GM23338 (cell line): Measurements from ENCODE around the gene EPS8L3. TPM values are rescaled to one million over a fixed set of nuclear protein-coding genes. Genes with fewer than 3 reads are reported as not detected.
A peak's percentile ranks its signal among the peaks of the same experiment; 100 is the strongest.

Source experiments
- ATAC-seq: fragments of 200-7000 bp; cut with Tn5 transposase; 3 replicates; pipeline ENCODE4 v1.9.1; 2020
- DNase-seq: peaks from one replicate; pipeline ENCODE4 v3.0.0-alpha.2; 2015; ENCODE audit warnings: low spot score
- H2AFZ ChIP-seq: fragments of 200-600 bp; sonication (generic); 2 replicates; pipeline ENCODE4 v1.8.0; 2016; ENCODE audit warnings: antibody characterized with exemption, mild to moderate bottlenecking, moderate library complexity
- H3F3A ChIP-seq: fragments of 200-600 bp; sonication (generic); replicated peaks from 2 replicates; pipeline ENCODE4 v1.8.0; 2017; ENCODE audit warnings: antibody characterized with exemption, mixed run types, low read depth
- H3K27ac ChIP-seq: fragments of 200-600 bp; sonication (generic); 2 replicates; pipeline ENCODE4 v1.6.1; 2016; ENCODE audit warnings: low read depth
- H3K27me3 ChIP-seq: fragments of 200-600 bp; sonication (generic); 2 replicates; pipeline ENCODE4 v1.8.0; 2016; ENCODE audit warnings: mild to moderate bottlenecking, mixed run types, moderate library complexity; ENCODE audit not compliant: insufficient read depth
- H3K36me3 ChIP-seq: fragments of 200-600 bp; sonication (generic); 2 replicates; pipeline ENCODE4 v1.8.0; 2016; ENCODE audit warnings: mild to moderate bottlenecking; ENCODE audit not compliant: insufficient read depth
- H3K4me1 ChIP-seq: fragments of 200-600 bp; sonication (generic); 2 replicates; pipeline ENCODE4 v1.8.0; 2016; ENCODE audit warnings: mild to moderate bottlenecking, moderate library complexity; ENCODE audit not compliant: insufficient read depth
- H3K4me2 ChIP-seq: fragments of 200-600 bp; sonication (generic); 2 replicates; pipeline ENCODE4 v1.7.1; 2017; ENCODE audit warnings: mixed run types
- H3K4me3 ChIP-seq: fragments of 200-600 bp; sonication (generic); 2 replicates; pipeline ENCODE4 v1.6.1; 2016; ENCODE audit warnings: mixed run types
- H3K79me2 ChIP-seq: fragments of 200-600 bp; sonication (generic); replicated peaks from 2 replicates; pipeline ENCODE4 v1.8.0; 2017; ENCODE audit warnings: mild to moderate bottlenecking; ENCODE audit not compliant: insufficient read depth
- H3K9me2 ChIP-seq: fragments of 200-600 bp; sonication (generic); 2 replicates; pipeline ENCODE4 v1.8.0; 2017; ENCODE audit not compliant: insufficient read depth
- H4K20me1 ChIP-seq: fragments of 200-600 bp; sonication (generic); replicated peaks from 2 replicates; pipeline ENCODE4 v1.8.0; 2017; ENCODE audit warnings: mild to moderate bottlenecking; ENCODE audit not compliant: insufficient read depth
- H3K27ac Mint-ChIP-seq: 2 replicates; pipeline ENCODE4 v1.8.0; 2020; ENCODE audit warnings: inconsistent platforms, mild to moderate bottlenecking, moderate library complexity, mixed read lengths
- H3K27me3 Mint-ChIP-seq: 3 replicates; pipeline ENCODE4 v1.8.0; 2022; ENCODE audit warnings: low read depth, mild to moderate bottlenecking, moderate library complexity, mixed read lengths, inconsistent platforms; ENCODE audit not compliant: insufficient read depth, poor library complexity
- H3K36me3 Mint-ChIP-seq: 3 replicates; pipeline ENCODE4 v1.8.0; 2021; ENCODE audit warnings: low read depth, mild to moderate bottlenecking, inconsistent platforms, moderate library complexity, mixed read lengths
- H3K4me1 Mint-ChIP-seq: 3 replicates; pipeline ENCODE4 v1.8.0; 2020; ENCODE audit warnings: mild to moderate bottlenecking, inconsistent platforms, mixed read lengths
- H3K4me3 Mint-ChIP-seq: 3 replicates; pipeline ENCODE4 v1.8.0; 2021; ENCODE audit warnings: moderate library complexity, mild to moderate bottlenecking, inconsistent platforms, mixed read lengths
- H3K9me3 Mint-ChIP-seq: 3 replicates; pipeline ENCODE4 v1.8.0; 2020; ENCODE audit warnings: moderate library complexity, mild to moderate bottlenecking, inconsistent platforms, mixed read lengths
- CREB1 ChIP-seq: fragments of 250-450 bp; sonication (Bioruptor Pico); IDR thresholded peaks from 2 replicates; pipeline ENCODE4 v1.5.0; 2020; ENCODE audit warnings: low read depth, mild to moderate bottlenecking, moderate library complexity
- CTCF ChIP-seq, 2 experiments: fragments of 200-600 bp in 1 of 2; sonication (generic) in 1 of 2; conservative IDR thresholded peaks; 2 replicates each; pipeline versions ENCODE4 v1.5.1 to v1.6.1; 2016 to 2017; ENCODE audit warnings: antibody characterized with exemption in 2 of 2, low read depth in 2 of 2, mild to moderate bottlenecking in 2 of 2, moderate library complexity in 1 of 2
- EZH2phosphoT487 ChIP-seq: fragments of 200-600 bp; sonication (generic); IDR thresholded peaks from one replicate; pipeline ENCODE4 v1.8.1; 2018; ENCODE audit warnings: antibody characterized with exemption; ENCODE audit not compliant: unreplicated experiment
- JUNB ChIP-seq: IDR thresholded peaks from one replicate; pipeline ENCODE4 v1.6.1; 2016; ENCODE audit warnings: antibody characterized with exemption; ENCODE audit not compliant: unreplicated experiment
- NANOG ChIP-seq: IDR thresholded peaks from 2 replicates; pipeline ENCODE4 v1.6.1; 2016; ENCODE audit warnings: antibody characterized with exemption, borderline replicate concordance
- POLR2AphosphoS5 ChIP-seq: IDR thresholded peaks from 2 replicates; pipeline ENCODE4 v1.6.1; 2016; ENCODE audit warnings: antibody characterized with exemption, low read depth
- REST ChIP-seq: IDR thresholded peaks from one replicate; pipeline ENCODE4 v1.6.1; 2018; ENCODE audit warnings: antibody characterized with exemption; ENCODE audit not compliant: unreplicated experiment
- STAT1 ChIP-seq: IDR thresholded peaks from one replicate; pipeline ENCODE4 v1.6.1; 2016; ENCODE audit warnings: antibody characterized with exemption; ENCODE audit not compliant: unreplicated experiment
- ZNF114 ChIP-seq: fragments of 250-450 bp; sonication (Bioruptor Pico); IDR thresholded peaks from 2 replicates; pipeline ENCODE4 v1.5.0; 2020; ENCODE audit warnings: mild to moderate bottlenecking, moderate library complexity
- ZNF331 ChIP-seq: fragments of 250-450 bp; sonication (Bioruptor Pico); IDR thresholded peaks from 2 replicates; pipeline ENCODE4 v1.5.0; 2020; ENCODE audit warnings: low read depth, mild to moderate bottlenecking, moderate library complexity
- polyA plus RNA-seq: library from polyadenylated mRNA; unstranded; fragments of >200 nt; fragmentation: Nextera tagmentation; extraction: Ambion mirVana; gene quantifications from 2 replicates; pipeline ENCODE4 v1.2.1, GENCODE V29; 2016
- total RNA-seq: library from RNA; depleted of rRNA; stranded (reverse); fragments of >200 nt; shearing (Covaris generic); gene quantifications from 2 replicates; pipeline ENCODE4 v1.2.3, GENCODE V29; 2014
- TF ChIP-seq, protein P1 (sequence below): IDR thresholded peaks from 2 replicates; pipeline ENCODE4 v1.6.1; 2016; ENCODE audit warnings: antibody characterized with exemption

The EPS8L3 gene
- total and polyA plus RNA-seq, 2 experiments from 2014 or later, result not detected

DNA sequence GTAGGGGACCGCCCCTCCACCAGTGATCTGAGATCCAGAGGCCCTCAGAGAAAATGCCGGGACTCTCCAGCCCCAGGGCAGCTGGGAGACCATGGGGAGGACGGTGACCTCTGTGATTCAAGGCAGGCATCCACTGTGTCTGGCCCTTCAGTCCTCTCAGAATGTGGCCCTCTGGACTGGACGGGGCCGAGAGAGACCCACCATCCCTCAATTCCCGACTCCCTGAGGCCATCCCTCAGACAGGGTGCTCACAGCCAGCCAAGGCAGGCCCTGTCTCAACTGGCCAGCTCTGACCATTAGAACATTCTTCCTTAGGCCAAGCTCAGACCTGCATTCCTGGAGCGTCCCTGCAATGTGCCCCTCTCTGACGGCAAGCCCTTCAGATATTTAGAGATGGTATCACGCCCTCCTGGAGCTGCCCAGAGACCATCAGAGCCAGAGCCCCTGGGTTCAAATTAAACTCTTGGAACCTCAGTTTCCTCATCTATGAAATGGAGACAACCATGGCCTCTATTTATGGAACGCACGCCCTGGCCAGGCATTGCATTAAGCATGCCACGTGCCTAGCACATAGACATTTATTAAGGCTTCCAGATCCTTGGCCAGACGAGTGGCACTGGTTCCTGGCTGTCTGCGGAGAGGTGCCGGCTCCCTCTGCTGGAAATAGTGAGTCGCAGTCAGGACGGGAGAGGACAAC, 9.6 kb upstream of the EPS8L3 start:
- Mint-ChIP-seq H3K27ac (no peak overlapping the region), H3K4me1 (no peaks in the 10 kb centered on the region; the same call in 2 of the 3 replicates), H3K36me3 (no peaks in the 10 kb centered on the region), H3K9me3 (no peaks in the 10 kb centered on the region), H3K4me3 (no peak overlapping the region), H3K27me3 (peaks cover 19% of the 10 kb centered on the region)
- Histone ChIP-seq H3K4me3 (no peak overlapping the region), H3K27me3 (no peaks in the 10 kb centered on the region), H3K4me1 (no peaks in the 10 kb centered on the region), H3K4me2 (no peak overlapping the region), H3F3A (no peaks in the 10 kb centered on the region), H3K9me2 (no peaks in the 10 kb centered on the region), H3K36me3 (no peaks in the 10 kb centered on the region), H3K27ac (no peak overlapping the region), H3K79me2 (no peaks in the 10 kb centered on the region), H2AFZ (peak overlapping the region; percentile 91; the same call in 1 of the 2 replicates), H4K20me1 (no peaks in the 10 kb centered on the region)
- peak; percentile 84 for ATAC-seq
- no peak for TF ChIP-seq ZNF331 (CRISPR knock-in tag)
- TF ChIP-seq CTCF (conservative IDR thresholded peaks at IDR 0.05; ENCODE audit: low read depth in 2 of 2), result peak; percentile 84 to 99
- TF ChIP-seq REST, result no peak
- no peak for TF ChIP-seq EZH2phosphoT487
- peak; percentile 86 for DNase-seq

- H2AFZ ChIP-seq, result no peak overlapping the region; the same call in 1 of the 2 replicates
- no peaks in the 10 kb centered on the region for H4K20me1 ChIP-seq
- no peak overlapping the region for H3K4me3 Mint-ChIP-seq
- no peaks in the 10 kb centered on the region for H3K4me1 ChIP-seq
- no peak overlapping the region for H3K4me3 ChIP-seq
- no peaks in the 10 kb centered on the region for H3K36me3 ChIP-seq
- H3F3A ChIP-seq, result no peaks in the 10 kb centered on the region
- no peak for ATAC-seq
- H3K79me2 ChIP-seq, result no peaks in the 10 kb centered on the region
- peaks cover 18% of the 10 kb centered on the region for H3K27me3 Mint-ChIP-seq
- DNase-seq, result no peak
- H3K9me3 Mint-ChIP-seq, result no peaks in the 10 kb centered on the region
- no peaks in the 10 kb centered on the region for H3K9me2 ChIP-seq
- no peak overlapping the region for H3K4me2 ChIP-seq
- H3K27ac ChIP-seq, result no peak overlapping the region
- no peaks in the 10 kb centered on the region; the same call in 2 of the 3 replicates for H3K4me1 Mint-ChIP-seq
- H3K27ac Mint-ChIP-seq, result no peak overlapping the region
- H3K36me3 Mint-ChIP-seq, result no peaks in the 10 kb centered on the region
- H3K27me3 ChIP-seq, result no peaks in the 10 kb centered on the region
- TF ChIP-seq POLR2AphosphoS5, result no peak
- TF ChIP-seq ZNF114 (CRISPR knock-in tag), result no peak
- TF ChIP-seq STAT1, result no peak
- TF ChIP-seq, protein P1, sequence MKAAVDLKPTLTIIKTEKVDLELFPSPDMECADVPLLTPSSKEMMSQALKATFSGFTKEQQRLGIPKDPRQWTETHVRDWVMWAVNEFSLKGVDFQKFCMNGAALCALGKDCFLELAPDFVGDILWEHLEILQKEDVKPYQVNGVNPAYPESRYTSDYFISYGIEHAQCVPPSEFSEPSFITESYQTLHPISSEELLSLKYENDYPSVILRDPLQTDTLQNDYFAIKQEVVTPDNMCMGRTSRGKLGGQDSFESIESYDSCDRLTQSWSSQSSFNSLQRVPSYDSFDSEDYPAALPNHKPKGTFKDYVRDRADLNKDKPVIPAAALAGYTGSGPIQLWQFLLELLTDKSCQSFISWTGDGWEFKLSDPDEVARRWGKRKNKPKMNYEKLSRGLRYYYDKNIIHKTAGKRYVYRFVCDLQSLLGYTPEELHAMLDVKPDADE, result no peak
- no peak for TF ChIP-seq NANOG
- no peak for TF ChIP-seq CREB1 (CRISPR knock-in tag)
- no peak for TF ChIP-seq ZNF331 (CRISPR knock-in tag)
- TF ChIP-seq EZH2phosphoT487, result no peak
- TF ChIP-seq CTCF (conservative IDR thresholded peaks at IDR 0.05; ENCODE audit: low read depth in 2 of 2), result no peak
- TF ChIP-seq JUNB, result no peak
Observed at GRCh38 chr1:109772658-109773202, 9.0 kb upstream of the EPS8L3 start.
